ENCODE measurements around the gene KCTD16. TPM values are rescaled to one million over a fixed set of nuclear protein-coding genes. Genes with fewer than 3 reads are reported as not detected.

The KCTD16 gene
- total RNA-seq, 1 experiment from 2014 or later, result 0.17 TPM

DNA sequence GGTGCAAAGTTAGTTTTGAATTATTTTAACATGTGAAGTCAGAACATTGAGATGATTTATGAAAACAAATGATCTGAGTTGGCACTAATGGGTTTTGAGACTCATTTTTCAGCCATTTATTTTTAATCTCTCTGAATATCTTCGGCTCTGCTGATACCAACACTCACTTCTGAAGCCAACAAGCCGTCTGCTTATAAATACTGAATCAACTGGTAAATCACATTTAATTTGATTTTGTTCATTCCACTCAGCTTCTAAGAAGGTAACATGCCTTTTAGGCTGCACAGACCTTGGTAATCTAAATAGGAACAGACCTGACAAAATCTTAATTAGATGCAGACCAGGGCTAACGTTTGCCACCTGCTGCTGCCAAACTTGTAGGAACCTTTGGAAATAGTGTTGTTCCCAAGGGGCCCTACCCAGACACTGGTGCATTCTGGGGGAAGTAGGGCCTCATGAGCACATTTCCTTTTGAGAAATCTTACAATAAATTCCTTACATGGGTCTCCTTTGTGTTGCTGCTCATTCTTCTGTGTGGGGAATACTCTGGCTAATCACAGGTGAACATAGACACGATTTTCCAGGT, 182.2 kb downstream of the KCTD16 start:
- in situ Hi-C loops (cut with HindIII; ENCODE audit: low pct_unique_long_range_greater_than_20kb, low sequenced_read_pairs), result no loop called here
- DNase-seq (ENCODE audit: low read depth), result no peak

GRCh38 chr5:144356489-144356888, 185.8 kb downstream of the KCTD16 start:
- in situ Hi-C loops (cut with HindIII; ENCODE audit: low pct_unique_long_range_greater_than_20kb, low sequenced_read_pairs), result no loop called here
- DNase-seq (ENCODE audit: low read depth), result no peak

DNA sequence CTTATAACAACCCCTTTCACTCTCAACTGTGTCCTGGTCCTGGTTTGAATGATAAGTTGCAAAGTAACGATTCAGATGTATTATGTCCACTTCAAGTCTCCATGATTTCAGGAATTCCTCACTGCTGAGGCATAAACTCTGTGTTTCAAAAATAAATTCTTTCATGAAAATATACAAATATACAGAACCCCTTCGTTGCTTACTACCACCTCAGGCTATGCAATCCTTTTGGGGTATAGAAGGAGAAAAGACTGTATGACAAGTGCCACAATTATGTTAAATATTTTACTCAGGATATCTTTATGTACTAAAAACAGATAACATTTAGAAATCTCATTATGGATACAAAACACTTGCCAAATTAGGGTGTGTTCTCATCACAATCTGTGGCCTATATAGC, 190.7 kb downstream of the KCTD16 start:
- no peak for DNase-seq (ENCODE audit: low read depth)
- in situ Hi-C loops (cut with HindIII; ENCODE audit: low pct_unique_long_range_greater_than_20kb, low sequenced_read_pairs), result no loop called here

DNA sequence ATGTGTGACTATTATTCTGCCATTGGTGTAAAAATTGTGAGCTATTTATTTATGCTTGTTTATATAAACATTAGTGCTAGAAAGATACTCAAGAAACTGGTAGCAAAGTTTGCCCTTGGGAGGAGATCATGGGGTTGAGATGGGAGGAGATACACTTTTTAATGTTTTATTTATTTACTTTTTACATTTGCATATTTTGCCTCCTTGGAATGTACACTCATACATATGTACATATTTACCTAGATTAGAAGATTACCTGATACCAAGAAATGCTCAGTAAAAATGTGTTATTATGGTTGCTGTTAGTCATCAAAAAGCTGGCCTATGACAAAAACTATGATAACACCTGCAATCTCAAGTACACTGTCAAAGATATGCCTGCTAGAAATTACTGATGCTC, 195.2 kb downstream of the KCTD16 start:
- in situ Hi-C loops (cut with HindIII; ENCODE audit: low pct_unique_long_range_greater_than_20kb, low sequenced_read_pairs), result no loop called here

DNA sequence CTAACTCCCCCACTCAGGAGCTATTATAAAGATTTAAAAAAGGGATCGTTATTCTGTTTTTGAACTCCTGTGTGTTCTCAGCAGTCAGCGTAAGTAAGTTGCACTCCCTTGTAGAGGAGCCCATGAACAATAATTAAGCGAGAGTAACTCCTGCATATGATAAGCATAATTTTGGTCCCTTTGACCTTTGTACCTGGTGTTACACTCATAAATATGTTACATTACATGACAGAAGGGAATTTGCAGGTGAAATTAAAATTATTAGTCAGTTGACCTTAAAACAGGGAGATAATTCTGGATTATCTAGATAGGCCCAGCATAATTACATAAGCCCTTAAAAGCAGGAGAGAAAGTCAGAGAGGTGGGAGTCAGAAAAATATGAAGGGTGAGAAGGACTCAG, 197.3 kb downstream of the KCTD16 start:
- no peak for DNase-seq (ENCODE audit: low read depth)
- in situ Hi-C loops (cut with HindIII; ENCODE audit: low pct_unique_long_range_greater_than_20kb, low sequenced_read_pairs), result no loop called here

More for the DNA sequence above, 195.2 kb downstream of the KCTD16 start:
- no peak for DNase-seq (ENCODE audit: low read depth)

GRCh38 chr5:144368556-144368955, 197.9 kb downstream of the KCTD16 start:
- in situ Hi-C loops (cut with HindIII; ENCODE audit: low pct_unique_long_range_greater_than_20kb, low sequenced_read_pairs), result no loop called here
- peak; percentile 22 for DNase-seq (ENCODE audit: low read depth)

GRCh38 chr5:144369006-144369405, 198.3 kb downstream of the KCTD16 start:
- DNase-seq (ENCODE audit: low read depth), result peak; percentile 57
- in situ Hi-C loops (cut with HindIII; ENCODE audit: low pct_unique_long_range_greater_than_20kb, low sequenced_read_pairs), result no loop called here

GRCh38 chr5:144370273-144370672, 199.6 kb downstream of the KCTD16 start:
- in situ Hi-C loops (cut with HindIII; ENCODE audit: low pct_unique_long_range_greater_than_20kb, low sequenced_read_pairs), result no loop called here
- peak; percentile 2 for DNase-seq (ENCODE audit: low read depth)

DNA sequence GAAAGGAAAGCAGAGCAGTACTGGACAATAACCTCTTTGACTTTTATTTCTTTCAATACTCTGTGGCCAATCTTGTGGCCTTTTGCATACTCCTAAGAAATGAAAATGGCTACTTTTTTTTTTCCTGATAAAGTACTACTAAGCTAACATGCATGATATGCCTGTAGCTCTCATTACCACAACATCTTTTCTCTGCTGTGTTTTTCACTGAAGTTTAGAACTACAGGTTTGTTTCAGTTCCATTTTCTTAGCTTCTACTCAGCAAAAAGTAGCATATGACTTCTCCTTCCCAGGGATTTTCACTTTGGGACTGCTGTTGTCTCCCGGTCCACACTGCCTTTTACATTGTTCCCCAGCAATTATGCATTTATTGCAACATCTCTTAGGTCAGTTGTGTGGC, 204.0 kb downstream of the KCTD16 start:
- in situ Hi-C loops (cut with HindIII; ENCODE audit: low pct_unique_long_range_greater_than_20kb, low sequenced_read_pairs), result no loop called here
- DNase-seq (ENCODE audit: low read depth), result no peak

GRCh38 chr5:144377207-144377606, 206.5 kb downstream of the KCTD16 start:
- in situ Hi-C loops (cut with HindIII; ENCODE audit: low pct_unique_long_range_greater_than_20kb, low sequenced_read_pairs), result no loop called here
- DNase-seq (ENCODE audit: low read depth), result no peak

DNA sequence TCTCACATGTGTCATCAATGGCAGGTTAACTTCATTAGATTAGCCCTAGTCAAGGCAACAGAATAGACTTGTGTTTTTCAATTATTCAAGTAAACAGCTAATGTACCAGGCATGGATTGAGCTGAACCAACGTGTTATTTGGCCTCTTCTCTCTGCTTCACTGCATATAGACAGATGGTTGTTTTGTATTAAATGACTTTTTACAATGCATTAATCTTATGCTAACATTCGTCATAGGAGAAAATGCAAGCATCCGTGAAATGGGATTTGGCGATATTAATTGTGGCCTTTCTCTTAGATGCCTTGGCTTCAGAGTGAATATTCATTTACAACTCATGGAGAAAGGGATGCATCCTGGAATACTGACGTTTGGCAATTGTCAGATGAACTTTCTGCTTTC, 208.0 kb downstream of the KCTD16 start:
- DNase-seq (ENCODE audit: low read depth), result no peak
- in situ Hi-C loops (cut with HindIII; ENCODE audit: low pct_unique_long_range_greater_than_20kb, low sequenced_read_pairs), result no loop called here

GRCh38 chr5:144385597-144385996, 214.9 kb downstream of the KCTD16 start:
- in situ Hi-C loops (cut with HindIII; ENCODE audit: low pct_unique_long_range_greater_than_20kb, low sequenced_read_pairs), result no loop called here
- no peak for DNase-seq (ENCODE audit: low read depth)

- in situ Hi-C loops (cut with HindIII; ENCODE audit: low pct_unique_long_range_greater_than_20kb, low sequenced_read_pairs), result no loop called here
- DNase-seq (ENCODE audit: low read depth), result no peak
Observed at GRCh38 chr5:144386315-144386714, 215.6 kb downstream of the KCTD16 start.

- peak; percentile 2 for DNase-seq (ENCODE audit: low read depth)
- in situ Hi-C loops (cut with HindIII; ENCODE audit: low pct_unique_long_range_greater_than_20kb, low sequenced_read_pairs), result no loop called here
Observed at GRCh38 chr5:144390133-144390532, 219.5 kb downstream of the KCTD16 start.

DNA sequence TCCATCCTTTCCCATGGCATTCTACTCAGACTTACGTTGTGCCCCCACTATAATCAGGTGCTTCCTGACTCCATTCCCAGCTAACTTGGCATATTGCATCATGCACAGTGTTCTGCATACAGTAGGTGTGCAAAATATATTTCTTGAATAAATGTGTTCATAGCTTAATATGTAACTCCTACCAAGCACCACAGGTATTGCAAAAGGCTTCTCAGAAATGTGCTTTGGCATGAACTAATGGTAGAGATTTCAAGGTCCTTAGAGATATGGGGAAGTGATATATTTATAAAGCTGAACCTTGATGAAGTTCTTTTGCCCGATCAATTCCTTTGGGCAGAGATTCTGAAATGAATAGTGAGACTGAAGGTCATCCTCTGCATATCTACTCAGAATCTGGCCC, 220.4 kb downstream of the KCTD16 start:
- in situ Hi-C loops (cut with HindIII; ENCODE audit: low pct_unique_long_range_greater_than_20kb, low sequenced_read_pairs), result no loop called here
- no peak for DNase-seq (ENCODE audit: low read depth)

DNA sequence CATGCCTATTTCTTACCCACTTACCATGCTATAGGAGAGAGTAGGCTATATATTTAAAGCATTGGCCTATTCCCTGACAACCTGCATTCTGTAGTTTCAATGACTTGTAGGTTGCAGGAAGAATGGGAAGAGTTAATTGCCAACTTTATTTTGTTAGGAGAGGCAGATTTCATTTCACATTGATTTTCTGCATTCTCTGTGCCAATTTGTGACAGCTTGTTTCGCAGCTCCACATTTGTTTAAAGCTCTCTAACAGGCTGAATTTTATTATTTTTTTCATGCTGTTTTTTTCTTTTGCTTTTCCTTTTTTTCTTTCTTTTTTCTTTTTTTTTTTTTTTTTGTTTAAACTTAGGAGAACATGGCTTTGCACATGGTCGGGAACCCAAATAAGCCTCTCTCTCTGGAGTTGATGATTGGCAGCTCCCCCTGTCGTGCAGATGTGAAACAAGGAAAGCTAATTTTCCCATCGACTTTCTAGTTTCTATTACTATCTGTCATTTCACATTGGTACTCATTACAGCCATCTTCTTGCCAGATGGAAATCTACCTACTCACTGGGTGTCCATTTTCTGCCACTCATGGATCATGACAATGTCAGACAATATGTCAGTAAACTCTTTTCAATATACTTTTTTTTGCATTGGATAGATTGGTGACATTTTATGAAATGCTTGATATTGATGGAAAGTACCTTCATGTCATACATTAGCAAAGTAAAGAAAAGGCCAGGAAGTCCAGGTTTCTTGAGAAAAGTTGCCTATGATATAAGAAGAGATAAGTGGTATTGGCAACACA, 223.2 kb downstream of the KCTD16 start:
- in situ Hi-C loops (cut with HindIII; ENCODE audit: low pct_unique_long_range_greater_than_20kb, low sequenced_read_pairs), result no loop called here
- no peak for DNase-seq (ENCODE audit: low read depth)

- DNase-seq (ENCODE audit: low read depth), result no peak
- in situ Hi-C loops (cut with HindIII; ENCODE audit: low pct_unique_long_range_greater_than_20kb, low sequenced_read_pairs), result no loop called here
Observed at GRCh38 chr5:144395704-144396103, 225.0 kb downstream of the KCTD16 start.

- no peak for DNase-seq (ENCODE audit: low read depth)
- in situ Hi-C loops (cut with HindIII; ENCODE audit: low pct_unique_long_range_greater_than_20kb, low sequenced_read_pairs), result no loop called here
Observed at GRCh38 chr5:144403058-144403457, 232.4 kb downstream of the KCTD16 start.

DNA sequence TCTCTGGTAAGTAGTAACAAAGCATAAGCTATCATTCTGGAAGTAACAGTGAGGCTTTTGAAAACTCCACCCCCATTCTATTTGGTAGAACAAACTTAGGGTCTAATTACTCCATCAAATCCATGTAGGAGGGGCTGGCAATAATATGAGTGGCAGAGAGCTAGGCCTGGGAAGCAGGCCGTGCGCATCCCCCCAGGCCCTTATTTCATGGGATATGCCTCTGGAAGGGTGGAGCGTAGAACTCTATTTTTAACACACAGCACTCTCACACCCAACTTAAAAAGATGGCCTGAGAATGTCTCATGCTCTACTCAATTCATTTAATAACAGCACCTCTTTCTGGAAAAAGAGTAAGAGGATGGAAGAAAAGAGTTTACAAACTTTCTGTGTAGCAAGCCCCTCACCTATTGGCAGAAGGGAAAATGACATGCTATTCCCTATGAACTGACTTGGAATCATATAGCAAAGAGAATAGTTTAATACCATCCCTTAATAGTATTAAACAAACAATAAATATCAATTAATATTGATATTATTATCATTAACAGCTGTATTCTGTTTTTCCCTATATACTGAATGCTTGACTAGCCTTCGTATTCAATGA, 233.2 kb downstream of the KCTD16 start:
- DNase-seq (ENCODE audit: low read depth), result no peak
- in situ Hi-C loops (cut with HindIII; ENCODE audit: low pct_unique_long_range_greater_than_20kb, low sequenced_read_pairs), result no loop called here

GRCh38 chr5:144404672-144405071, 234.0 kb downstream of the KCTD16 start:
- DNase-seq (ENCODE audit: low read depth), result no peak

More at GRCh38 chr5:144404672-144405071, 234.0 kb downstream of the KCTD16 start:
- in situ Hi-C loops (cut with HindIII; ENCODE audit: low pct_unique_long_range_greater_than_20kb, low sequenced_read_pairs), result no loop called here
